HEK293 (cell line): ENCODE data around the gene ELL.
A peak's percentile ranks its signal among the peaks of the same experiment; 100 is the strongest.

Source experiments
- CTCF ChIA-PET: fragments of 350-600 bp; formaldehyde crosslinking; extraction: SDS; loops from one replicate; lab custom pipeline; 2021; ENCODE audit warnings: antibody characterized with exemption; lab: Yijun Ruan, JAX
- POLR2A ChIA-PET: fragments of 300-600 bp; formaldehyde crosslinking; extraction: SDS; loops from one replicate; lab custom pipeline; 2020; ENCODE audit warnings: antibody characterized with exemption, inconsistent platforms; lab: Yijun Ruan, JAX
- H3K27ac ChIP-seq: fragments of 200-500 bp; sonication (Bioruptor generic); 2 replicates; pipeline ENCODE4 v1.5.1; 2014; ENCODE audit warnings: low read depth, low read length, control low read depth, inconsistent platforms; ENCODE audit errors: extremely low read depth
- H3K36me3 ChIP-seq, 2 experiments: fragments of 200-500 bp in 1 of 2; sonication (Bioruptor generic) in 1 of 2; 1 replicate in 1 of 2; 2 replicates in 1 of 2; pipeline ENCODE4 v1.5.1; 2014 to 2017; ENCODE audit warnings: inconsistent platforms in 2 of 2, low read length in 2 of 2; ENCODE audit not compliant: control insufficient read depth in 2 of 2, insufficient read depth in 1 of 2
- H3K4me1 ChIP-seq: fragments of 200-500 bp; sonication (Bioruptor generic); 2 replicates; pipeline ENCODE4 v1.5.1; 2014; ENCODE audit warnings: mild to moderate bottlenecking, low read length, inconsistent platforms; ENCODE audit not compliant: control insufficient read depth, insufficient read depth
- H3K4me3 ChIP-seq: 2 replicates; pipeline ENCODE4 v1.5.1; 2011; ENCODE audit warnings: low read depth, mild to moderate bottlenecking, control low read depth, low read length, moderate library complexity
- H3K9me3 ChIP-seq: fragments of 200-500 bp; sonication (Bioruptor generic); 2 replicates; pipeline ENCODE4 v1.5.1; 2014; ENCODE audit warnings: low read depth, low read length, inconsistent platforms; ENCODE audit not compliant: control insufficient read depth, insufficient read depth
- BCL11B ChIP-seq: fragments of 450-650 bp; formaldehyde crosslinking; IDR thresholded peaks from 2 replicates; pipeline ENCODE4 v1.5.1; 2016; ENCODE audit warnings: low read depth, missing biosample characterization, missing genetic modification characterization
- PRDM1 ChIP-seq: fragments of 450-650 bp; formaldehyde crosslinking; IDR thresholded peaks from 2 replicates; pipeline ENCODE4; 2016; ENCODE audit warnings: missing biosample characterization, missing genetic modification characterization
- PRDM10 ChIP-seq: fragments of 450-650 bp; formaldehyde crosslinking; IDR thresholded peaks from 2 replicates; pipeline ENCODE4 v1.5.1; 2016; ENCODE audit warnings: missing biosample characterization, missing genetic modification characterization
- RBAK ChIP-seq: fragments of 450-650 bp; formaldehyde crosslinking; IDR thresholded peaks from 2 replicates; pipeline ENCODE4 v1.5.1; 2016; ENCODE audit warnings: missing biosample characterization, missing genetic modification characterization
- SCRT2 ChIP-seq: fragments of 450-650 bp; formaldehyde crosslinking; IDR thresholded peaks from 2 replicates; pipeline ENCODE4 v1.5.1; 2016; ENCODE audit warnings: missing biosample characterization, missing genetic modification characterization
- SP3 ChIP-seq: fragments of 450-650 bp; formaldehyde crosslinking; IDR thresholded peaks from 2 replicates; pipeline ENCODE4 v1.5.1; 2016; ENCODE audit warnings: missing biosample characterization, missing genetic modification characterization
- TSHZ1 ChIP-seq: fragments of 450-650 bp; formaldehyde crosslinking; IDR thresholded peaks from 2 replicates; pipeline ENCODE4 v1.5.1; 2016; ENCODE audit warnings: missing biosample characterization, missing genetic modification characterization, borderline replicate concordance
- ZBTB1 ChIP-seq: fragments of 450-650 bp; formaldehyde crosslinking; IDR thresholded peaks from 2 replicates; pipeline ENCODE4 v1.5.1; 2016; ENCODE audit warnings: missing biosample characterization, missing genetic modification characterization
- ZIC2 ChIP-seq: fragments of 450-650 bp; formaldehyde crosslinking; IDR thresholded peaks from 2 replicates; pipeline ENCODE4 v1.5.1; 2016; ENCODE audit warnings: missing biosample characterization, missing genetic modification characterization
- ZNF2 ChIP-seq: fragments of 450-650 bp; formaldehyde crosslinking; IDR thresholded peaks from 2 replicates; pipeline ENCODE4 v1.5.1; 2016; ENCODE audit warnings: missing biosample characterization, missing genetic modification characterization
- ZNF292 ChIP-seq: fragments of 450-650 bp; formaldehyde crosslinking; IDR thresholded peaks from 2 replicates; pipeline ENCODE4 v1.5.1; 2016; ENCODE audit warnings: low read depth, missing biosample characterization, missing genetic modification characterization, borderline replicate concordance
- ZNF335 ChIP-seq: fragments of 450-650 bp; formaldehyde crosslinking; conservative IDR thresholded peaks from 2 replicates; pipeline ENCODE4 v1.5.1; 2016; ENCODE audit warnings: missing biosample characterization, missing genetic modification characterization
- ZNF426 ChIP-seq: fragments of 450-650 bp; formaldehyde crosslinking; IDR thresholded peaks from 2 replicates; pipeline ENCODE4 v1.5.1; 2017; ENCODE audit warnings: missing biosample characterization, missing genetic modification characterization, mild to moderate bottlenecking, inconsistent platforms, moderate library complexity
- ZNF548 ChIP-seq: fragments of 450-650 bp; formaldehyde crosslinking; IDR thresholded peaks from 2 replicates; pipeline ENCODE4 v1.5.1; 2016; ENCODE audit warnings: missing biosample characterization, missing genetic modification characterization

The ELL gene

DNA sequence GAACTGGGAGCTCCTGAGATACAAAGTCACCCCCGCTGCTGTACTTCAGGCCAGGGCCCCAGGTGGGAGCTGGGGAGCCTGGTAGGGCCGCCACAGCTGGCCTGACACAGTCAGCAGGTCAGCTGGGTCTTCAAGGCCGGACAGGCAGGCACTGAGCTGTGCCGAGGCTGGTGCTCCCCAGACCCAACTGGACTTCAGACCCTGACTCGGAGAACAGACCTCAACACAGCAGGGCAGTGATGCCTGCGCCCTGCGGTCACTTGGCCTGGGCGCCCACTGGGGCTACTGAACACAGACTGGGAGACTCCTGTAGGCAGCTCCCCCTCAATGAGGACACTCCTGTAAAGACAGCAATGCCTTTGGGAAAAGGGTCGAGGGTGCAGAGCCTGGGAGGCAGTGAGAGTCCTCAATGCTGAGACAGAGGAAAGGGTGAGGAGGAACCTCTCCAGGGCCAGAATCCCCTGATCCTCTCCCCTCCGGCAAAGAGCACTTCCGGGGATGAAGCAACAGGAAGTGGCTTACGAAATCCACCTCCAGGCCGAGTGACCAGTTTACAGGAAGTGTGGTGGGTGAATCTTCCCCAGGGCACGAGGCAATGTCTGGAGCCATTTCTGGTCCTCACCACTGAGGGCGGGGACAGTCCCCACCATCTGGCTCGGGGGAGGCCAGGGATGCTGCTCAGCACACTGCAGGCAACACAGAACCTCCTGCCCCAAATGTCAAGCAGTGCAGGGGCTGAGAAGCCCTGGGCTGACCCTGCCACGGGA, 43.1 kb downstream of the ELL start:
- no peak overlapping the region for H3K27ac ChIP-seq
- ChIA-PET CTCF (interaction anchor here (1.0 to 1.3 kb wide), 2 partner anchors 9 to 28 kb away, joined by 3 to 10 read pairs; no protein-coding TSS in a partner anchor), POLR2A (interaction anchor here (0.7 to 1.1 kb wide), 2 partner anchors 8 to 10 kb away, joined by 3 to 7 read pairs; no protein-coding TSS in a partner anchor)
- no peaks in the 10 kb centered on the region for H3K36me3 ChIP-seq
- no peaks in the 10 kb centered on the region; the same call in 1 of the 2 replicates for H3K4me1 ChIP-seq
- no peaks in the 10 kb centered on the region for H3K9me3 ChIP-seq
- TF ChIP-seq SCRT2 (tag by site-specific recombination): peak; percentile 58
- no peak for TF ChIP-seq ZBTB1 (tag by site-specific recombination)
- no peak for TF ChIP-seq ZNF548 (tag by site-specific recombination)
- TF ChIP-seq SP3: no peak
- no peak for TF ChIP-seq ZNF292
- peak; percentile 12; the same call in 1 of the 2 replicates for TF ChIP-seq PRDM10
- no peak for TF ChIP-seq TSHZ1 (tag by site-specific recombination)
- TF ChIP-seq ZNF2 (tag by site-specific recombination): no peak
- TF ChIP-seq ZNF335 (tag by site-specific recombination): no peak
- TF ChIP-seq BCL11B: no peak
- no peak for TF ChIP-seq PRDM1 (tag by site-specific recombination)
- TF ChIP-seq RBAK (tag by site-specific recombination): no peak
- no peak overlapping the region for H3K4me3 ChIP-seq

- Histone ChIP-seq H3K4me1 (no peaks in the 10 kb centered on the region; the same call in 1 of the 2 replicates), H3K36me3 (no peaks in the 10 kb centered on the region), H3K27ac (no peak overlapping the region)
- ChIA-PET POLR2A (interaction anchor here (1.1 kb wide), 1 partner anchor 11 kb away, joined by 3 read pairs; no protein-coding TSS in a partner anchor), CTCF (interaction anchor here (0.9 to 1.3 kb wide), 3 partner anchors 8 to 120 kb away, joined by 3 to 10 read pairs (median 3); no protein-coding TSS in a partner anchor)
- TF ChIP-seq ZNF426 (tag by site-specific recombination) (no peak), ZIC2 (0 out of 2 replicates have a peak, but pooled peaks have one; percentile 7)
- TF ChIP-seq, all 188 proteins: peak for 1
- Histone ChIP-seq H3K4me3 (no peak overlapping the region), H3K9me3 (no peaks in the 10 kb centered on the region)
These were observed 43.9 kb downstream of the ELL start for GRCh38 chr19:18477974-18478373.
